Measurements from ENCODE around the gene MAP3K6. TPM values are rescaled to one million over a fixed set of nuclear protein-coding genes. Genes with fewer than 3 reads are reported as not detected.

Gene MAP3K6
- total and polyA plus RNA-seq, 8 donors, result 11.8 to 83.3 (median 16.2) TPM

- no peak for TF ChIP-seq CTCF (IDR thresholded peaks at IDR 0.05)
- no peak for ATAC-seq
- intact Hi-C loops (cut with DNase I), result loop anchor here in 1 of 2 donors (10.0 kb wide), 1 partner anchor 92 kb away; no protein-coding TSS in a partner anchor
- H3K27ac ChIP-seq, result no peak overlapping the region
- H3K27me3 ChIP-seq, result peaks cover 0 to 8% of the 10 kb centered on the region in 2 donors
- H3K4me3 ChIP-seq, result no peak overlapping the region
- no peaks in the 10 kb centered on the region for H3K36me3 ChIP-seq
- H3K9me3 ChIP-seq, result no peaks in the 10 kb centered on the region
- no peak for DNase-seq
- H3K4me1 ChIP-seq, result peaks cover 2 to 41% of the 10 kb centered on the region in 2 donors
These were observed 30.3 kb upstream of the MAP3K6 start for GRCh38 chr1:27397110-27397509.

- no peaks in the 10 kb centered on the region for H3K36me3 ChIP-seq
- H3K27ac ChIP-seq, result no peak overlapping the region
- DNase-seq (peak in 3 of 4 donors; percentile 71 to 92 (median 73)), ATAC-seq (peak; percentile 61)
- H3K4me3 ChIP-seq, result no peak overlapping the region
- H3K9me3 ChIP-seq, result no peaks in the 10 kb centered on the region
- peaks cover 9 to 44% of the 10 kb centered on the region in 2 donors for H3K4me1 ChIP-seq
- TF ChIP-seq CTCF (IDR thresholded peaks at IDR 0.05), result peak; percentile 95 to 97
- peaks cover 0 to 15% of the 10 kb centered on the region in 2 donors for H3K27me3 ChIP-seq
- intact Hi-C loops (cut with DNase I), result loop anchor here in 1 of 2 donors (10.0 kb wide), 1 partner anchor 91 kb away; no protein-coding TSS in a partner anchor
These were observed 28.9 kb upstream of the MAP3K6 start for GRCh38 chr1:27395441-27396195.

- ATAC-seq (no peak), DNase-seq (no peak)
- Histone ChIP-seq H3K27ac (no peak overlapping the region), H3K36me3 (no peaks in the 10 kb centered on the region), H3K4me3 (no peak overlapping the region), H3K4me1 (peaks cover 9 to 43% of the 10 kb centered on the region in 2 donors), H3K9me3 (no peaks in the 10 kb centered on the region), H3K27me3 (peaks cover 0 to 15% of the 10 kb centered on the region in 2 donors)
- intact Hi-C loops (cut with DNase I), result loop anchor here (5.0 to 10.0 kb wide), 3 partner anchors 38 to 98 kb away; no protein-coding TSS in a partner anchor
- no peak for TF ChIP-seq CTCF (IDR thresholded peaks at IDR 0.05)
These were observed 28.2 kb upstream of the MAP3K6 start for GRCh38 chr1:27394925-27395324.

- H3K27ac ChIP-seq, result no peak overlapping the region
- intact Hi-C loops (cut with DNase I), result loop anchor here (5.0 to 10.0 kb wide), 3 partner anchors 37 to 97 kb away; no protein-coding TSS in a partner anchor
- H3K27me3 ChIP-seq, result peaks cover 0 to 15% of the 10 kb centered on the region in 2 donors
- H3K9me3 ChIP-seq, result no peaks in the 10 kb centered on the region
- H3K36me3 ChIP-seq, result no peaks in the 10 kb centered on the region
- DNase-seq (no peak), ATAC-seq (no peak)
- TF ChIP-seq CTCF (IDR thresholded peaks at IDR 0.05), result no peak
- H3K4me3 ChIP-seq, result no peak overlapping the region
- H3K4me1 ChIP-seq, result peaks cover 9 to 38% of the 10 kb centered on the region in 2 donors
These were observed 27.5 kb upstream of the MAP3K6 start for GRCh38 chr1:27394282-27394658.

GRCh38 chr1:27393641-27394281 lies 27.0 kb upstream of the MAP3K6 start:
- Histone ChIP-seq H3K4me3 (no peak overlapping the region), H3K9me3 (no peaks in the 10 kb centered on the region), H3K4me1 (peaks cover 9 to 33% of the 10 kb centered on the region in 2 donors), H3K27ac (no peak overlapping the region), H3K27me3 (peaks cover 0 to 15% of the 10 kb centered on the region in 2 donors), H3K36me3 (no peaks in the 10 kb centered on the region)
- no peak for TF ChIP-seq CTCF (IDR thresholded peaks at IDR 0.05)
- DNase-seq (no peak), ATAC-seq (no peak)
- intact Hi-C loops (cut with DNase I), result loop anchor here (5.0 to 10.0 kb wide), 3 partner anchors 36 to 96 kb away; no protein-coding TSS in a partner anchor

Data from left lung (tissue), 10 donors.